ENCODE measurements around the gene GABPA.

DNA sequence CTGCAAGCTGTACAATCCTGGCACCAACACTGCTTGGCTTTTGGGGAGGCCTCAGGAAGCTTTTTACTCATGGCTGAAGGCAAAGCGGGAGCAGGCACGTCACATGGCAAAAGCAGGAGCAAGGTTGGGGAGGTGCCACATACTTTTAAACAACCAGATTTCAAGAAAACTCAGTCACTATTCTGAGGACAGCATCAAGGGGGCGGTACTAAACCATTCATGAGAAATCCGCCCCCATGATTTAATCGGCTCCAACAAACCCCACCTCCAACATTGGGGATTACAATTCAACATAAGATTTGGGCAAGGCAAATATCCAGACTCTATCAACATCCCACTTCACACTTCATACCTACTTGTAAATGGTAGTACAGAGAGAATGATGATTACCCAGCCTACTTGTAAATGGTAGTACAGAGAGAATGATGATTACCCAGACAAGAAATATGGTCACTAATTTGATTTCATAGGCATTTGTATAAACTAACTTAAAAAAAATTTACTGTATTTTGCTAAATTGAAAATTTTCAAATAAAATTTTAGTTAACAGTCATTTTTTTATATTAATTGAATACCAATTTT lies 25.0 kb upstream of the GABPA start:
- TF ChIP-seq CTCF (IDR thresholded peaks at IDR 0.05) (no peak), POLR2A (IDR thresholded peaks at IDR 0.05) (no peak)
